Measurements from ENCODE around the gene PBXIP1. TPM values are rescaled to one million over a fixed set of nuclear protein-coding genes. Genes with fewer than 3 reads are reported as not detected.
A peak's percentile ranks its signal among the peaks of the same experiment; 100 is the strongest.
"Not testable (repeated sequence)": the region's sequence is repeated elsewhere in the genome, so short reads cannot be mapped to it uniquely, and the experiment has no call there.

The PBXIP1 gene
- polyA plus RNA-seq, 3 donors, result 23.1 to 31.7 (median 24.0) TPM

- no peaks in the 10 kb centered on the region for H3K79me2 ChIP-seq (ENCODE audit: insufficient read depth, low read length)
- TF ChIP-seq CTCF (IDR thresholded peaks at IDR 0.05), result no peak
- no peaks in the 10 kb centered on the region for H3K36me3 ChIP-seq (replicated peaks in 1 of 2; ENCODE audit: control insufficient read depth in 1 of 2, insufficient read depth in 2 of 2, low read length in 2 of 2)
- Mint-ChIP-seq H3K4me3 (no peak overlapping the region), H3K27me3 (ENCODE audit: low read depth in 3 of 3) (peaks cover 1 to 2% (median 2%) of the 10 kb centered on the region in 3 donors), H3K36me3 (peaks cover 8 to 11% of the 10 kb centered on the region in 2 donors), H3K9me3 (peaks cover 5 to 10% (median 8%) of the 10 kb centered on the region in 7 donors), H3K4me1 (no peaks in the 10 kb centered on the region), H3K27ac (no peak overlapping the region)
- DNase-seq, result no peak
- no peak overlapping the region for H2AFZ ChIP-seq (ENCODE audit: insufficient read depth, low read depth, low read length, poor library complexity, severe bottlenecking)
- H3K9me3 ChIP-seq (replicated peaks in 1 of 2; ENCODE audit: control insufficient read depth in 1 of 2, insufficient read depth in 1 of 2, low read length in 2 of 2), result peaks cover 0 to 6% of the 10 kb centered on the region in 2 donors
- no peak overlapping the region for H3K4me3 ChIP-seq (replicated peaks in 1 of 3; ENCODE audit: low read depth in 2 of 3, low read length in 3 of 3)
- H3K4me2 ChIP-seq (replicated peaks; ENCODE audit: extremely low read depth, low read length, poor library complexity, severe bottlenecking), result no peak overlapping the region
- no peak overlapping the region for H3K9ac ChIP-seq (ENCODE audit: insufficient read depth, low read length, poor library complexity, severe bottlenecking)
- WGBS (ENCODE audit: insufficient coverage), result no CpG with 5 or more reads among the region's 5 CpGs
- no peaks in the 10 kb centered on the region for H3K27me3 ChIP-seq (ENCODE audit: control insufficient read depth in 2 of 2, insufficient read depth in 2 of 2, low read length in 2 of 2)
- no peaks in the 10 kb centered on the region for H3K4me1 ChIP-seq (ENCODE audit: control insufficient read depth in 1 of 2, insufficient read depth in 2 of 2, low read length in 2 of 2)
- no peaks in the 10 kb centered on the region for H4K20me1 ChIP-seq (ENCODE audit: insufficient read depth, low read length)
- intact Hi-C loops (cut with micrococcal nuclease), result no loop called here
- no peak overlapping the region for H3K27ac ChIP-seq (ENCODE audit: low read depth in 1 of 2, low read length in 2 of 2)
Measured at GRCh38 chr1:154910851-154911250, 45.0 kb downstream of the PBXIP1 start.

- H3K36me3 ChIP-seq (replicated peaks in 1 of 2; ENCODE audit: control insufficient read depth in 1 of 2, insufficient read depth in 2 of 2, low read length in 2 of 2), result no peaks in the 10 kb centered on the region
- no peak overlapping the region for H3K9ac ChIP-seq (ENCODE audit: insufficient read depth, low read length, poor library complexity, severe bottlenecking)
- no peaks in the 10 kb centered on the region for H4K20me1 ChIP-seq (ENCODE audit: insufficient read depth, low read length)
- intact Hi-C loops (cut with micrococcal nuclease), result no loop called here
- no peak overlapping the region for H3K27ac ChIP-seq (ENCODE audit: low read depth in 1 of 2, low read length in 2 of 2)
- H3K27me3 Mint-ChIP-seq (ENCODE audit: low read depth in 3 of 3), result peaks cover 0 to 2% (median 1%) of the 10 kb centered on the region in 3 donors
- H3K9me3 ChIP-seq (replicated peaks in 1 of 2; ENCODE audit: control insufficient read depth in 1 of 2, insufficient read depth in 1 of 2, low read length in 2 of 2), result peaks cover 0 to 6% of the 10 kb centered on the region in 2 donors
- H3K36me3 Mint-ChIP-seq, result peaks cover 6% of the 10 kb centered on the region in 2 donors
- H3K79me2 ChIP-seq (ENCODE audit: insufficient read depth, low read length), result no peaks in the 10 kb centered on the region
- WGBS (ENCODE audit: insufficient coverage), result 90% methylated on average over 2 of the region's 5 CpGs
- no peak overlapping the region for H3K4me2 ChIP-seq (replicated peaks; ENCODE audit: extremely low read depth, low read length, poor library complexity, severe bottlenecking)
- DNase-seq, result no peak
- H2AFZ ChIP-seq (ENCODE audit: insufficient read depth, low read depth, low read length, poor library complexity, severe bottlenecking), result no peak overlapping the region
- peaks cover 5 to 10% (median 8%) of the 10 kb centered on the region in 7 donors for H3K9me3 Mint-ChIP-seq
- H3K27ac Mint-ChIP-seq, result no peak overlapping the region
- TF ChIP-seq CTCF (IDR thresholded peaks at IDR 0.05), result no peak
- no peaks in the 10 kb centered on the region for H3K27me3 ChIP-seq (ENCODE audit: control insufficient read depth in 2 of 2, insufficient read depth in 2 of 2, low read length in 2 of 2)
- no peaks in the 10 kb centered on the region for H3K4me1 ChIP-seq (ENCODE audit: control insufficient read depth in 1 of 2, insufficient read depth in 2 of 2, low read length in 2 of 2)
- H3K4me3 ChIP-seq (replicated peaks in 1 of 3; ENCODE audit: low read depth in 2 of 3, low read length in 3 of 3), result no peak overlapping the region
- H3K4me1 Mint-ChIP-seq, result no peaks in the 10 kb centered on the region
- H3K4me3 Mint-ChIP-seq, result no peak overlapping the region
Measured at GRCh38 chr1:154908937-154909336, 47.0 kb downstream of the PBXIP1 start.

- H3K27me3 Mint-ChIP-seq (ENCODE audit: low read depth in 3 of 3); H3K27me3 ChIP-seq (ENCODE audit: control insufficient read depth in 2 of 2, insufficient read depth in 2 of 2, low read length in 2 of 2); H4K20me1 ChIP-seq (ENCODE audit: insufficient read depth, low read length); H3K36me3 ChIP-seq (replicated peaks in 1 of 2; ENCODE audit: control insufficient read depth in 1 of 2, insufficient read depth in 2 of 2, low read length in 2 of 2); H3K9ac ChIP-seq (ENCODE audit: insufficient read depth, low read length, poor library complexity, severe bottlenecking); H2AFZ ChIP-seq (ENCODE audit: insufficient read depth, low read depth, low read length, poor library complexity, severe bottlenecking); H3K36me3 Mint-ChIP-seq; H3K4me3 ChIP-seq (replicated peaks in 1 of 3; ENCODE audit: low read depth in 2 of 3, low read length in 3 of 3); H3K4me1 Mint-ChIP-seq; H3K4me1 ChIP-seq (ENCODE audit: control insufficient read depth in 1 of 2, insufficient read depth in 2 of 2, low read length in 2 of 2); intact Hi-C loops (cut with micrococcal nuclease); H3K4me3 Mint-ChIP-seq; H3K79me2 ChIP-seq (ENCODE audit: insufficient read depth, low read length); H3K9me3 ChIP-seq (replicated peaks in 1 of 2; ENCODE audit: control insufficient read depth in 1 of 2, insufficient read depth in 1 of 2, low read length in 2 of 2); DNase-seq; H3K4me2 ChIP-seq (replicated peaks; ENCODE audit: extremely low read depth, low read length, poor library complexity, severe bottlenecking); H3K27ac ChIP-seq (ENCODE audit: low read depth in 1 of 2, low read length in 2 of 2): not testable (repeated sequence)
- Mint-ChIP-seq H3K27ac (peak overlapping the region in 1 of 7 donors; percentile 17), H3K9me3 (peaks cover 5 to 10% (median 8%) of the 10 kb centered on the region in 7 donors)
- WGBS (ENCODE audit: insufficient coverage), result no CpG with 5 or more reads among the region's 3 CpGs
Measured at GRCh38 chr1:154908129-154908528, 47.8 kb downstream of the PBXIP1 start.
